Fibroblast of villous mesenchyme (primary cell): ENCODE results near the gene BZW1. TPM values are rescaled to one million over a fixed set of nuclear protein-coding genes. Genes with fewer than 3 reads are reported as not detected.
"Not testable (repeated sequence)": the region's sequence is repeated elsewhere in the genome, so short reads cannot be mapped to it uniquely, and the experiment has no call there.

ENCODE experiments used
- DNase-seq: peaks from one replicate; pipeline ENCODE4 v3.0.0-alpha.2; 2010; ENCODE audit warnings: low read depth
- H3K4me3 ChIP-seq: 2 replicates; pipeline ENCODE4 v1.5.1; 2011; ENCODE audit warnings: low read depth, mild to moderate bottlenecking, low read length
- CTCF ChIP-seq: IDR thresholded peaks from 2 replicates; pipeline ENCODE4 v1.5.1; 2012; ENCODE audit warnings: low read depth, mild to moderate bottlenecking, low read length; ENCODE audit not compliant: insufficient read depth
- total RNA-seq: library from RNA; depleted of rRNA; stranded (reverse); fragments of >200 nt; gene quantifications from 2 replicates; pipeline ENCODE4 v1.2.3, GENCODE V29; 2012

The BZW1 gene
- total RNA-seq, 1 donor = 662 TPM

DNA sequence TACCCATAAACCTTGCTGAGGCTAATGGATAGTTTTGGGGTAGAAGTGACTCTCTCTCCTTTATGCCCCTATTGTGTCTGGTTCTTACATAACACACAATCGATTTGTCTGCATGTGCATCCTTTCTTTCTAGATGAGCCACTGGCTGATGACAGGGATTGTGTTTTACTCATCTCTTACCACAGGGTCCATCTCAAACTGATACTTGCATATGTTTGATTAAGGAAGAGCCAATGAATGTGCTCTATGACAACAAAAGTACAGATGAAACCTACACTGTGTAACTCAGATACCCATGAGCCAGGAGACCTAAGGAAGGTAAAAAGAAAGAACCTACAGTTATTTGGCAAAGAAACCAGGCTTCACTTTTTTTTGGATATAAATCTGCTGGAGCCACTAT lies 13.2 kb upstream of the BZW1 start:
- no peak for TF ChIP-seq CTCF
- H3K4me3 ChIP-seq = no peak overlapping the region
- DNase-seq = no peak

DNA sequence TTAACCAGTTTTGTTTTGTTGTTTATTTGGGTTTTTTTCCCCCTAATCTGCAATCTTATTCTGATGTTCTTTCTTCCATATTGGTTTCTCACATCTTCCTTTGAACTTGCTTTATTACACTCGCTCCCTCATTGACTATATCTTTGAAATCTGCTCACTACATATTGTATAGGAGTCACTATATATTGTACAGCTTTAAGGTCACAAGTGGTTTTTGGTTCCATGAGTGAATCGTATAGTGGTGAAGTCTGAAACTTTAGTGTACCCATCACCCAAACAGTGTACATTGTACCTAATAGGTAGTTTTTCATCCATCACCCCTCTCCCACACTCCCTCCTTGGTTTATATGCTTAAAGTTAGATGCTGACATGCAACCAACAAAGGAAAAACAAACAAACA lies 11.3 kb upstream of the BZW1 start:
- no peak overlapping the region for H3K4me3 ChIP-seq
- DNase-seq = no peak
- no peak for TF ChIP-seq CTCF

DNA sequence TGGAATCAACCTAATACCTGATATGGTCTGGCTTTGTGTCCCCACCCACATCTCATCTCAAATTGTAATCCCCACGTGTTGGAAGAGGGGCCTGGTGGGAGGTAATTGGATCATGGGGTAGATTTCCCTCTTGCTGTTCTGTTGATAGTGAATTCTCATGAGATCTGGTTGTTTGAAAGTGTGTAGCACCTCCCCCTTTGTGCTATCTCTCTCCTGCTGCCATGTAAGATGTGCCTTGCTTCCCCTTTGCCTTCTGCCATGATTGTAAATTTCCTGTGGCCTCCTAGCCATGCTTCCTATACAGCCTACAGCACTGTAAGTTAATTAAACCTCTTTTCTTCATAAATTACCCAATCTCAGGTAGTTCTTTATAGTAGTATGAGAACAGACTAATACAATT lies 10.3 kb upstream of the BZW1 start:
- not testable (repeated sequence) for DNase-seq, H3K4me3 ChIP-seq

GRCh38 chr2:200809506-200810251 lies 2.0 kb upstream of the BZW1 start:
- H3K4me3 ChIP-seq = no peak overlapping the region

DNA sequence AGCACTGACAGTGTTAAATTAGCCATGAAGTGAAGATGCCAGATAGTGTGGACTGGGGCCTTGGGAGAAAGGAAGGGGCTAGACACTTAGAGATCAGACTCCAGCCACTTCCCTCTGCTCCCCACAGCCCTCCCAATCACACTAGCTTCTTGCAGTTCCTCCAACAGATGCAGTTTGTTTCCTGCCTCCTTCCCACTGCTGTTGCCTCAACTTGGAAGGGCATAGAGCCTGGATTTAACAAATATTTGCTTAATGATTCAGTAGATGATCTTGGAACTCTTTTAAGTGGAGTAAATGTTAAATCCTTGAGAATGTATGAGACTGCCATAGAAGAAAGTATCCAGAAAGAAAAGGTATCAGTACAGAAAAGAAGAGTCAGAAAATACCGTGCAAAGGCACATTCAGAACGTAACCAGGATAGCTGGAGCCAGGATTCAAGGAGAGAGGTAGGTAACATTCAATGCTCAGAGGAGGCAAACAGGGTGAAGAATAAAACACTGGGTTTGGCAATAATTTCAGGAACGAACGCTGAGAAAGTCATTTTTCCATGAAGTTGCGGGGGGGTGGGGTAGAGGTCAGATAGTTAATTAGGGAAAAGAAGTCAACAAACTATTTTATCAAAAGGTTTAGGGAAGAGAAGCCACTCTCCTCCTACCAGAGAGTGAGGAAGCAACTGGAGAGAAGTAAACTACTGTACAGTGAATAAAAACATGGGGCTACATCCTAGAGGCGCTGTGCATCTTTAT lies 1.3 kb upstream of the BZW1 start:
- DNase-seq = peak; percentile 78
- TF ChIP-seq CTCF = no peak
- H3K4me3 ChIP-seq = peak overlapping the region; percentile 87

More at GRCh38 chr2:200809506-200810251, 2.0 kb upstream of the BZW1 start:
- DNase-seq = peak; percentile 44
- no peak for TF ChIP-seq CTCF

- no peak for DNase-seq
- TF ChIP-seq CTCF = no peak
- H3K4me3 ChIP-seq = peak overlapping the region; percentile 87
Observed at GRCh38 chr2:200810998-200811332, 745 bp upstream of the BZW1 start.

GRCh38 chr2:200812122-200813022 lies 662 bp downstream of the BZW1 start:
- TF ChIP-seq CTCF = peak; percentile 55
- peak; percentile 78 for DNase-seq
- peak overlapping the region; percentile 87 for H3K4me3 ChIP-seq
